Trophoblast cell (in vitro differentiated cells and primary cell): ENCODE results near the gene LDLRAD4.

Source experiments
- DNase-seq, 2 donors: peaks; one replicate each; pipeline ENCODE4 v3.0.0-alpha.2; 2016
- H2AFZ ChIP-seq: 2 replicates; pipeline ENCODE4 v1.6.1; 2013; ENCODE audit warnings: low read length, moderate library complexity, mild to moderate bottlenecking; ENCODE audit not compliant: insufficient read depth, poor library complexity
- H2AK5ac ChIP-seq: 2 replicates; pipeline ENCODE4 v1.6.1; 2013; ENCODE audit warnings: mild to moderate bottlenecking, low read length
- H2BK120ac ChIP-seq: 2 replicates; pipeline ENCODE4 v1.6.1; 2013; ENCODE audit warnings: low read length, mild to moderate bottlenecking, moderate library complexity; ENCODE audit not compliant: insufficient read depth, poor library complexity
- H2BK12ac ChIP-seq: 2 replicates; pipeline ENCODE4 v1.6.1; 2013; ENCODE audit warnings: mild to moderate bottlenecking, low read length, moderate library complexity
- H2BK5ac ChIP-seq: 2 replicates; pipeline ENCODE4 v1.6.1; 2013; ENCODE audit warnings: low read length, low read depth, moderate library complexity, mild to moderate bottlenecking; ENCODE audit not compliant: poor library complexity
- H3K14ac ChIP-seq: 2 replicates; pipeline ENCODE4 v1.6.1; 2013; ENCODE audit warnings: mild to moderate bottlenecking, low read length
- H3K18ac ChIP-seq: 2 replicates; pipeline ENCODE4 v1.6.1; 2013; ENCODE audit warnings: mild to moderate bottlenecking, low read length
- H3K23ac ChIP-seq: 2 replicates; pipeline ENCODE4 v1.6.1; 2013; ENCODE audit warnings: low read length
- H3K27ac ChIP-seq: 2 replicates; pipeline ENCODE4 v1.5.1; 2013; ENCODE audit warnings: low read depth, mild to moderate bottlenecking, inconsistent platforms, low read length, moderate library complexity
- H3K27me3 ChIP-seq: 2 replicates; pipeline ENCODE4 v1.6.1; 2013; ENCODE audit warnings: inconsistent platforms, mild to moderate bottlenecking, low read length, moderate library complexity; ENCODE audit not compliant: insufficient read depth
- H3K36me3 ChIP-seq, 2 experiments: 1 replicate in 1 of 2; 2 replicates in 1 of 2; pipeline ENCODE4 v1.6.1; 2013; ENCODE audit warnings: low read length in 2 of 2, mild to moderate bottlenecking in 2 of 2, moderate library complexity in 1 of 2; ENCODE audit not compliant: insufficient read depth in 2 of 2, control insufficient read depth in 1 of 2
- H3K4ac ChIP-seq: 2 replicates; pipeline ENCODE4 v1.6.1; 2013; ENCODE audit warnings: low read depth, mild to moderate bottlenecking, low read length, moderate library complexity
- H3K4me1 ChIP-seq, 2 experiments: 1 replicate in 1 of 2; 2 replicates in 1 of 2; pipeline ENCODE4 v1.6.1; 2013; ENCODE audit warnings: low read length in 2 of 2, mild to moderate bottlenecking in 2 of 2, moderate library complexity in 1 of 2; ENCODE audit not compliant: insufficient read depth in 2 of 2, control insufficient read depth in 1 of 2
- H3K4me2 ChIP-seq: 2 replicates; pipeline ENCODE4 v1.6.1; 2013; ENCODE audit warnings: inconsistent platforms, mild to moderate bottlenecking, low read length, moderate library complexity
- H3K4me3 ChIP-seq: 2 replicates; pipeline ENCODE4 v1.5.1; 2013; ENCODE audit warnings: mild to moderate bottlenecking, low read depth, low read length, inconsistent platforms
- H3K79me1 ChIP-seq: one replicate; pipeline ENCODE4 v1.6.1; 2013; ENCODE audit warnings: low read length
- H3K79me2 ChIP-seq: 2 replicates; pipeline ENCODE4 v1.6.1; 2013; ENCODE audit warnings: low read length, mild to moderate bottlenecking; ENCODE audit not compliant: control insufficient read depth, insufficient read depth, poor library complexity
- H3K9ac ChIP-seq: 2 replicates; pipeline ENCODE4 v1.6.1; 2013; ENCODE audit warnings: mild to moderate bottlenecking, low read length
- H3K9me3 ChIP-seq: 2 replicates; pipeline ENCODE4 v1.6.1; 2013; ENCODE audit warnings: low read depth, mild to moderate bottlenecking, control low read depth, inconsistent platforms, low read length; ENCODE audit not compliant: insufficient read depth
- H4K12ac ChIP-seq: 2 replicates; pipeline ENCODE4 v1.6.1; 2013; ENCODE audit warnings: low read depth, mild to moderate bottlenecking, low read length, moderate library complexity
- H4K8ac ChIP-seq: 2 replicates; pipeline ENCODE4 v1.6.1; 2013; ENCODE audit warnings: low read depth, mild to moderate bottlenecking, low read length, moderate library complexity
- H4K91ac ChIP-seq: one replicate; pipeline ENCODE4 v1.6.1; 2013; ENCODE audit warnings: low read depth, mild to moderate bottlenecking, low read length, moderate library complexity
- WGBS: extraction: QIAGEN DNeasy Blood & Tissue Kit; methylation state at CpG from one replicate; pipeline ENCODE4 v1.1.7; 2013; ENCODE audit warnings: missing lambda C conversion rate; ENCODE audit not compliant: insufficient read length, insufficient coverage; ENCODE audit errors: extremely low coverage; 5-methylcytosine and 5-hydroxymethylcytosine counted together

Gene LDLRAD4

GRCh38 chr18:13239171-13239956 is 20.8 kb downstream of the LDLRAD4 start:
- H2AFZ ChIP-seq: no peak overlapping the region
- H4K12ac ChIP-seq: no peak overlapping the region
- DNase-seq: no peak
- H4K8ac ChIP-seq: no peak overlapping the region
- H3K27ac ChIP-seq: no peak overlapping the region
- H3K23ac ChIP-seq: no peak overlapping the region
- H3K9ac ChIP-seq: no peak overlapping the region
- no CpG with 5 or more reads among the region's 13 CpGs for WGBS
- no peak overlapping the region for H3K4ac ChIP-seq
- no peak overlapping the region for H3K18ac ChIP-seq
- H3K79me2 ChIP-seq: no peaks in the 10 kb centered on the region
- peaks cover 4% of the 10 kb centered on the region for H3K9me3 ChIP-seq
- no peak overlapping the region for H3K14ac ChIP-seq
- no peak overlapping the region for H4K91ac ChIP-seq
- H2BK12ac ChIP-seq: no peak overlapping the region
- no peak overlapping the region for H3K4me2 ChIP-seq
- H3K27me3 ChIP-seq: no peaks in the 10 kb centered on the region
- H2AK5ac ChIP-seq: no peak overlapping the region
- H2BK5ac ChIP-seq: no peak overlapping the region
- peaks cover 0 to 3% of the 10 kb centered on the region in 2 experiments for H3K36me3 ChIP-seq
- H3K4me1 ChIP-seq: peaks cover 3 to 8% of the 10 kb centered on the region in 2 experiments
- H3K79me1 ChIP-seq: peaks cover 2% of the 10 kb centered on the region
- H2BK120ac ChIP-seq: no peak overlapping the region
- no peak overlapping the region for H3K4me3 ChIP-seq

GRCh38 chr18:13240060-13240725 is 21.6 kb downstream of the LDLRAD4 start:
- no peaks in the 10 kb centered on the region for H3K27me3 ChIP-seq
- peak overlapping the region; percentile 51 for H3K4me3 ChIP-seq
- H3K79me1 ChIP-seq: peaks cover 2% of the 10 kb centered on the region
- no peak overlapping the region for H2BK12ac ChIP-seq
- H2AFZ ChIP-seq: no peak overlapping the region
- H3K9me3 ChIP-seq: peaks cover 4% of the 10 kb centered on the region
- H3K9ac ChIP-seq: no peak overlapping the region
- whole genome bisulfite sequencing: no CpG with 5 or more reads among the region's 15 CpGs
- no peak overlapping the region for H2BK5ac ChIP-seq
- H4K8ac ChIP-seq: no peak overlapping the region
- H2AK5ac ChIP-seq: no peak overlapping the region
- no peak overlapping the region for H2BK120ac ChIP-seq
- no peak overlapping the region for H3K4ac ChIP-seq
- H4K91ac ChIP-seq: no peak overlapping the region
- peaks cover 0 to 3% of the 10 kb centered on the region in 2 experiments for H3K36me3 ChIP-seq
- no peak overlapping the region for H3K14ac ChIP-seq
- no peak overlapping the region for H3K27ac ChIP-seq
- no peak overlapping the region for H3K23ac ChIP-seq
- H3K4me2 ChIP-seq: no peak overlapping the region
- DNase-seq: no peak
- H4K12ac ChIP-seq: no peak overlapping the region
- H3K79me2 ChIP-seq: no peaks in the 10 kb centered on the region
- H3K4me1 ChIP-seq: peaks cover 3 to 8% of the 10 kb centered on the region in 2 experiments
- no peak overlapping the region for H3K18ac ChIP-seq

- Histone ChIP-seq H3K9me3 (peaks cover 4% of the 10 kb centered on the region), H3K4ac (no peak overlapping the region), H2AK5ac (no peak overlapping the region), H4K12ac (no peak overlapping the region), H3K23ac (no peak overlapping the region), H2BK12ac (no peak overlapping the region), H3K14ac (no peak overlapping the region), H2BK5ac (no peak overlapping the region), H3K27ac (no peak overlapping the region), H3K79me1 (no peaks in the 10 kb centered on the region), H4K8ac (no peak overlapping the region), H3K4me1 (peaks cover 4 to 6% of the 10 kb centered on the region in 2 experiments), H4K91ac (no peak overlapping the region), H3K27me3 (no peaks in the 10 kb centered on the region), H3K36me3 (peaks cover 0 to 3% of the 10 kb centered on the region in 2 experiments), H3K18ac (peak overlapping the region; percentile 21), H3K4me2 (no peak overlapping the region), H3K4me3 (no peak overlapping the region), H2AFZ (no peak overlapping the region), H2BK120ac (no peak overlapping the region), H3K79me2 (no peaks in the 10 kb centered on the region), H3K9ac (no peak overlapping the region)
- no peak for DNase-seq
- WGBS: no CpG with 5 or more reads among the region's 31 CpGs
Observed at GRCh38 chr18:13241083-13241892, 22.7 kb downstream of the LDLRAD4 start.

- no peak overlapping the region for H2BK120ac ChIP-seq
- H2AK5ac ChIP-seq: no peak overlapping the region
- no peak overlapping the region for H3K27ac ChIP-seq
- no peak overlapping the region for H3K14ac ChIP-seq
- H3K79me2 ChIP-seq: no peaks in the 10 kb centered on the region
- H3K23ac ChIP-seq: no peak overlapping the region
- no peak overlapping the region for H2BK12ac ChIP-seq
- no peak overlapping the region for H4K8ac ChIP-seq
- no peak overlapping the region for H2AFZ ChIP-seq
- H3K18ac ChIP-seq: no peak overlapping the region
- H4K91ac ChIP-seq: no peak overlapping the region
- H3K9ac ChIP-seq: no peak overlapping the region
- H3K79me1 ChIP-seq: no peaks in the 10 kb centered on the region
- no CpG with 5 or more reads among the region's 13 CpGs for WGBS
- no peak overlapping the region for H2BK5ac ChIP-seq
- no peak overlapping the region for H4K12ac ChIP-seq
- H3K4me1 ChIP-seq: peaks cover 6% of the 10 kb centered on the region in 2 experiments
- H3K9me3 ChIP-seq: peaks cover 4% of the 10 kb centered on the region
- no peak overlapping the region for H3K4me3 ChIP-seq
- H3K4me2 ChIP-seq: no peak overlapping the region
- H3K27me3 ChIP-seq: no peaks in the 10 kb centered on the region
- DNase-seq: no peak
- no peak overlapping the region for H3K4ac ChIP-seq
- peaks cover 0 to 3% of the 10 kb centered on the region in 2 experiments for H3K36me3 ChIP-seq
Observed at GRCh38 chr18:13241893-13242175, 23.3 kb downstream of the LDLRAD4 start.
